OCI-LY7 (cell line): ENCODE measurements around the gene SLC25A44. TPM values are rescaled to one million over a fixed set of nuclear protein-coding genes. Genes with fewer than 3 reads are reported as not detected.

Source experiments
- BruUV-seq: library from RNA; stranded (reverse); fragments of 400-500 nt; replicated peaks from 2 replicates; lab custom pipeline; 2021; lab: Mats Ljungman, UMichigan
- CTCF ChIA-PET: fragments of 300-600 bp; sonication (Branson Sonifier 250); formaldehyde crosslinking; loops from one replicate; lab custom pipeline; 2022; ENCODE audit warnings: antibody characterized with exemption; ENCODE audit not compliant: unreplicated experiment; lab: Charles Lee
- POLR2A ChIA-PET: fragments of 300-600 bp; sonication (Branson Sonifier 250); formaldehyde crosslinking; loops from one replicate; lab custom pipeline; 2022; ENCODE audit warnings: antibody characterized with exemption; lab: Charles Lee
- DNase-seq: peaks from one replicate; pipeline ENCODE4 v3.0.0-alpha.2; 2015; ENCODE audit warnings: low spot score
- H2AFZ ChIP-seq: fragments of 200-600 bp; sonication (generic), shearing (Covaris generic); 2 replicates; pipeline ENCODE4 v1.6.1; 2014; ENCODE audit warnings: mild to moderate bottlenecking, antibody characterized with exemption, low read length, moderate library complexity
- H3K27ac ChIP-seq: fragments of 200-600 bp; sonication (generic); 2 replicates; pipeline ENCODE4 v1.5.1; 2014; ENCODE audit warnings: mixed run types, low read depth, mild to moderate bottlenecking, moderate library complexity, low read length, inconsistent platforms; ENCODE audit not compliant: poor library complexity, severe bottlenecking
- H3K36me3 ChIP-seq: fragments of 200-600 bp; sonication (generic); 2 replicates; pipeline ENCODE4 v1.6.1; 2014; ENCODE audit warnings: mild to moderate bottlenecking, antibody characterized with exemption, low read length, moderate library complexity, mixed read lengths; ENCODE audit not compliant: insufficient read depth
- H3K4me1 ChIP-seq: fragments of 200-600 bp; sonication (generic); 2 replicates; pipeline ENCODE4 v1.5.1; 2014; ENCODE audit warnings: mild to moderate bottlenecking, low read length; ENCODE audit not compliant: insufficient read depth, poor library complexity, severe bottlenecking
- H3K4me2 ChIP-seq: fragments of 200-600 bp; sonication (generic); 2 replicates; pipeline ENCODE4 v1.6.1; 2014; ENCODE audit warnings: mild to moderate bottlenecking, low read length
- H3K4me3 ChIP-seq: fragments of 200-600 bp; sonication (generic); 2 replicates; pipeline ENCODE4 v1.5.1; 2014; ENCODE audit warnings: mild to moderate bottlenecking, low read depth, low read length; ENCODE audit not compliant: poor library complexity, severe bottlenecking
- H3K79me2 ChIP-seq: fragments of 200-600 bp; sonication (generic); 2 replicates; pipeline ENCODE4 v1.6.1; 2016; ENCODE audit warnings: low read depth, mild to moderate bottlenecking, low read length, moderate library complexity, mixed read lengths; ENCODE audit not compliant: insufficient read depth
- H3K9me2 ChIP-seq: fragments of 200-600 bp; sonication (generic); 2 replicates; pipeline ENCODE4 v1.6.1; 2016; ENCODE audit warnings: mild to moderate bottlenecking, low read length, mixed read lengths; ENCODE audit not compliant: insufficient read depth
- H3K9me3 ChIP-seq: fragments of 200-600 bp; sonication (generic); 2 replicates; pipeline ENCODE4 v1.6.1; 2014; ENCODE audit warnings: mild to moderate bottlenecking, mixed run types, low read length, mixed read lengths
- H4K20me1 ChIP-seq: fragments of 200-600 bp; sonication (generic); 2 replicates; pipeline ENCODE4 v1.6.1; 2014; ENCODE audit warnings: mild to moderate bottlenecking, antibody characterized with exemption, low read length, moderate library complexity, mixed read lengths; ENCODE audit not compliant: insufficient read depth
- EZH2phosphoT487 ChIP-seq: fragments of 200-600 bp; sonication (generic); IDR thresholded peaks from 2 replicates; pipeline ENCODE4 v1.6.1; 2018; ENCODE audit warnings: low read depth, borderline replicate concordance, mild to moderate bottlenecking, mixed run types, antibody characterized with exemption, low read length, moderate library complexity, mixed read lengths
- intact Hi-C: fragments of 100-400 bp; cut with micrococcal nuclease; formaldehyde crosslinking; loops from one replicate; pipeline ENCODE4 v1.10.0; 2022; ENCODE audit not compliant: unreplicated experiment
- total RNA-seq, 2 experiments: library from RNA; depleted of rRNA in 1 of 2; stranded (reverse); fragments of >200 nt in 1 of 2; shearing (Covaris generic) in 1 of 2; gene quantifications; 2 replicates each; pipeline ENCODE4 v1.2.3, GENCODE V29; 2014 to 2022
- TF ChIP-seq, protein P1 (sequence below): fragments of 200-600 bp; sonication (generic); conservative IDR thresholded peaks from 2 replicates; pipeline ENCODE4 v1.5.1; 2014; ENCODE audit warnings: mild to moderate bottlenecking, antibody characterized with exemption, low read length, moderate library complexity, mixed read lengths

SLC25A44 gene
- total RNA-seq, 2 experiments from 2014 or later: 11.0 to 22.5 TPM

DNA sequence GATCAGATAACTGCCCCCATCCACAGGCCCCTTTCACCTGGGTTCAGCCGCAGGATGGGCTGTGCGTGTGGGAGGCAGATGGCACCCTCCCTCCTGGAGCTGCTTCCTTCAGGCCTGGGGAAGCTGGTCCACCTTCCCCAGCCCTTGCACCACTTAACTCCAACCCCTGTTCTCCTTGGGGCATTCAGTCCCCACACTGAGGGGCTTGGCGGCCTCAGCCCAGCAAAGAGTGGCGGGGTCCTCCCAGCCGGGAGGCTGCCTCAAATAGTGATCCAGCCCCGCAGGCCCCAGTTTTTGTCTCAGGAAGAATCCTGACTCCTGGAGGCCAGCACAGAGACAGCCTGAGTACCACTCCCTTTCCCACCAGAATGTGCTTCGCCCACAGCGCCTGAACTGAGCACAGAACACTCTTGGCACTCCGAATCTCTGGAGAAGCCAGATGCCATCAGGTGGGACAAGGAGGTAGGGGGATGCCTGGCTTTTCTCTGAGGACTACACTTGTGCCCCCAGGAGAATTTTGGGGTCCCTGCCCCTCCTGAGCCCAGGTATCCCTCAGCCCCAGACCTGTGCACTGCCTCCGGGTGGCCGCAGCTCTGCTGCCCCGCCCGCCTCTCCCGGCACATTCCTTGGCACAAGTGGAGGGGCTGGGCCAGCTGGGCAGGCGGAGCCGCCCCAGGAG, 53.0 kb downstream of the SLC25A44 start:
- no peak for TF ChIP-seq EZH2phosphoT487
- TF ChIP-seq, protein P1, sequence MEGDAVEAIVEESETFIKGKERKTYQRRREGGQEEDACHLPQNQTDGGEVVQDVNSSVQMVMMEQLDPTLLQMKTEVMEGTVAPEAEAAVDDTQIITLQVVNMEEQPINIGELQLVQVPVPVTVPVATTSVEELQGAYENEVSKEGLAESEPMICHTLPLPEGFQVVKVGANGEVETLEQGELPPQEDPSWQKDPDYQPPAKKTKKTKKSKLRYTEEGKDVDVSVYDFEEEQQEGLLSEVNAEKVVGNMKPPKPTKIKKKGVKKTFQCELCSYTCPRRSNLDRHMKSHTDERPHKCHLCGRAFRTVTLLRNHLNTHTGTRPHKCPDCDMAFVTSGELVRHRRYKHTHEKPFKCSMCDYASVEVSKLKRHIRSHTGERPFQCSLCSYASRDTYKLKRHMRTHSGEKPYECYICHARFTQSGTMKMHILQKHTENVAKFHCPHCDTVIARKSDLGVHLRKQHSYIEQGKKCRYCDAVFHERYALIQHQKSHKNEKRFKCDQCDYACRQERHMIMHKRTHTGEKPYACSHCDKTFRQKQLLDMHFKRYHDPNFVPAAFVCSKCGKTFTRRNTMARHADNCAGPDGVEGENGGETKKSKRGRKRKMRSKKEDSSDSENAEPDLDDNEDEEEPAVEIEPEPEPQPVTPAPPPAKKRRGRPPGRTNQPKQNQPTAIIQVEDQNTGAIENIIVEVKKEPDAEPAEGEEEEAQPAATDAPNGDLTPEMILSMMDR: no peak
- no TSS peak for BruUV-seq
- H3K9me2 ChIP-seq: no peaks in the 10 kb centered on the region
- no peak overlapping the region for H2AFZ ChIP-seq
- H3K9me3 ChIP-seq: no peaks in the 10 kb centered on the region
- ChIA-PET POLR2A (no interaction called here), CTCF (no interaction called here)
- no peak overlapping the region for H3K27ac ChIP-seq
- H3K79me2 ChIP-seq: no peaks in the 10 kb centered on the region
- H4K20me1 ChIP-seq: no peaks in the 10 kb centered on the region; the same call in 1 of the 2 replicates
- H3K4me1 ChIP-seq: no peaks in the 10 kb centered on the region
- DNase-seq: no peak
- intact Hi-C loops: no loop called here
- H3K36me3 ChIP-seq: peaks cover 36% of the 10 kb centered on the region
- no peak overlapping the region for H3K4me3 ChIP-seq
- no peak overlapping the region for H3K4me2 ChIP-seq

DNA sequence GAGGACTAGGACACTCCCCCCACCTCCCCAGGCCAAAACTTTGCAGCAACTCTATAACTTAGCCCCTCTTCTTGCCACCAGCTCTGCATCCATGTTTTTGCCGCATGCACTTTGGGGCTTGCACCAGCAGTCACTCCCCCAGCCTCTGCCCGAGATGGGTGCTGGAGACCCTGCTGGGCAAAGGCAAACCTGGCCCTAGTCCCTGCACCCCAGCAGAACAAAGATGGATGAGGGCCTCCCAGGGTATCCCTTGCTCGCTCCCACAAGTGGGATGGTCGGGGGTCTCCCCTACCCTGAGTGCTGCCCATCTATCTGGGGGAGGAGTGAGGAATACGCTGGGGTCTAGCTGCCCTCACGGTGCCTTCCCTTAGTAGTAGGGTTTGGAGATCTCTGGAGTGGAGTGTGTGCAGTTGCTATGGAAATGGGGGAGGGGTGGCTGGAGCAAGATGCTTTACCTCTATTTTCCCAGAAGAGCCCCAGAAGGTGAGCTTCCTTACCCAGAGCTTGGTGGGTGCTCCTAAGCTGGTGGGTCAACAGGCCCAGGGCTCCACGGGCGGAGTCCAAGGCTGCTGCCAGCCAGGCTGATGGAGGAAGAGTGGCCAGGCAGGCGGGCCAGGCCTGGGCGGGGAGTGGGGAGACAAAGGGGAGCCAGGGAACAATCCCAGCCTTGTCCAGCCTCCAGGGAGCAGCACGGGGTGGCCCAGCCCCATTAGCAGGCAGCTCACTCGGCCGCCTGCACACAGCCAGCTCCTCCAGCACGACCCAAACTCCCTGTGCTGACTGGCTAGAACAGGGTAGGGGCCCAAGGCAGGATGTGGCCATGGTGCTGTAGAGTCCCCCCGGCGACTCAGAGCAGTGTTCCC, 53.8 kb downstream of the SLC25A44 start, which contains the start of gene PAQR6:
TSS of gene PAQR6 (minus strand) at position 597 of the 863 bp plus-strand sequence. CDS start 1,325 bp downstream, outside the sequence.
- H3K79me2 ChIP-seq: no peaks in the 10 kb centered on the region
- H4K20me1 ChIP-seq: no peaks in the 10 kb centered on the region; the same call in 1 of the 2 replicates
- H3K36me3 ChIP-seq: peaks cover 44% of the 10 kb centered on the region
- intact Hi-C loops: no loop called here
- no peak within 1 kb of the TSS for H2AFZ ChIP-seq
- no peaks in the 10 kb centered on the region for H3K9me3 ChIP-seq
- TF ChIP-seq, protein P1: no peak
- TF ChIP-seq EZH2phosphoT487: no peak
- no peaks in the 10 kb centered on the region for H3K9me2 ChIP-seq
- H3K4me2 ChIP-seq: no peak within 1 kb of the TSS
- CTCF ChIA-PET: no interaction called here
- no peak within 1 kb of the TSS for H3K4me3 ChIP-seq
- no peak within 1 kb of the TSS for H3K27ac ChIP-seq
- H3K4me1 ChIP-seq: no peaks in the 10 kb centered on the region
- no TSS peak for BruUV-seq
- DNase-seq: no peak
- POLR2A ChIA-PET: no interaction called here

GRCh38 chr1:156248323-156248683, 54.4 kb downstream of the SLC25A44 start:
- Histone ChIP-seq H3K36me3 (peaks cover 50% of the 10 kb centered on the region), H4K20me1 (no peaks in the 10 kb centered on the region; the same call in 1 of the 2 replicates)
- POLR2A ChIA-PET: interaction anchor here (0.6 kb wide), 1 partner anchor 99 kb away, joined by 3 read pairs; no protein-coding TSS in a partner anchor

More at GRCh38 chr1:156248323-156248683, 54.4 kb downstream of the SLC25A44 start:
- Histone ChIP-seq H3K4me1 (no peaks in the 10 kb centered on the region), H3K4me3 (no peak overlapping the region), H3K9me2 (no peaks in the 10 kb centered on the region), H3K9me3 (no peaks in the 10 kb centered on the region), H2AFZ (no peak overlapping the region), H3K27ac (no peak overlapping the region), H3K79me2 (no peaks in the 10 kb centered on the region), H3K4me2 (no peak overlapping the region)
- DNase-seq: no peak
- TF ChIP-seq, protein P1: no peak
- TF ChIP-seq EZH2phosphoT487: no peak
- no TSS peak for BruUV-seq
- intact Hi-C loops: no loop called here
- CTCF ChIA-PET: no interaction called here
